ENCODE results near the gene ESRRA. TPM values are rescaled to one million over a fixed set of nuclear protein-coding genes. Genes with fewer than 3 reads are reported as not detected.

Gene ESRRA
- total and polyA plus RNA-seq, 9 donors, result 2.3 to 17.4 (median 11.9) TPM

GRCh38 chr11:64284962-64285884 is 20.1 kb upstream of the ESRRA start, which contains the start of gene GPR137:
Gene GPR137 (plus strand): TSS chr11:64285848. CDS start chr11:64286525, 677 bp downstream.
- H3K4me3 ChIP-seq, result peak within 1 kb of the TSS; percentile 82
- WGBS, 3 donors, result 0 to 1% (median 0%) methylated on average over 65 to 102 of the region's 102 CpGs
- H3K4me1 ChIP-seq (ENCODE audit: insufficient read depth), result peaks cover 11% of the 10 kb centered on the region
- DNase-seq, result peak; percentile 86 to 94 (median 89)
- intact Hi-C loops (cut with DNase I), result loop anchor here in 2 of 4 donors (2.0 to 10.0 kb wide), 3 partner anchors 14 to 1780 kb away; partner anchors contain the start of gene ESRRA (in 1 of the 2)
- peak in 1 of 3 donors; percentile 16 for TF ChIP-seq CTCF (IDR thresholded peaks at IDR 0.05)
- peak; percentile 16 for TF ChIP-seq EP300 (IDR thresholded peaks at IDR 0.05)
- no peak for TF ChIP-seq POLR2A (IDR thresholded peaks at IDR 0.05)
- H3K36me3 ChIP-seq, result no peaks in the 10 kb centered on the region
- no peaks in the 10 kb centered on the region for H3K9me3 ChIP-seq
- peak within 1 kb of the TSS; percentile 83 to 96 for H3K27ac ChIP-seq
- no peaks in the 10 kb centered on the region for H3K27me3 ChIP-seq

GRCh38 chr11:64285885-64286800 is 19.2 kb upstream of the ESRRA start:
- no peak for TF ChIP-seq CTCF (IDR thresholded peaks at IDR 0.05)
- TF ChIP-seq EP300 (IDR thresholded peaks at IDR 0.05), result no peak
- TF ChIP-seq POLR2A (IDR thresholded peaks at IDR 0.05), result no peak
- Histone ChIP-seq H3K4me1 (ENCODE audit: insufficient read depth) (peaks cover 11% of the 10 kb centered on the region), H3K36me3 (no peaks in the 10 kb centered on the region), H3K27ac (peak overlapping the region; percentile 83 to 96), H3K9me3 (no peaks in the 10 kb centered on the region), H3K27me3 (no peaks in the 10 kb centered on the region), H3K4me3 (peak overlapping the region; percentile 82)
- peak in 3 of 5 donors; percentile 42 to 59 (median 55) for DNase-seq
- WGBS, 3 donors, result 23 to 30% (median 29%) methylated on average over 30 to 40 of the region's 40 CpGs
- intact Hi-C loops (cut with DNase I), result loop anchor here in 2 of 4 donors (2.0 to 10.0 kb wide), 3 partner anchors 15 to 1779 kb away; partner anchors contain the start of gene ESRRA (in 1 of the 2)

- intact Hi-C loops (cut with DNase I), result loop anchor here in 1 of 4 donors (10.0 kb wide), 1 partner anchor 1778 kb away; no protein-coding TSS in a partner anchor
- peak in 1 of 5 donors; percentile 16 for DNase-seq
- H3K27ac ChIP-seq, result no peak overlapping the region
- H3K9me3 ChIP-seq, result no peaks in the 10 kb centered on the region
- TF ChIP-seq CTCF (IDR thresholded peaks at IDR 0.05) (no peak), POLR2A (IDR thresholded peaks at IDR 0.05) (no peak), EP300 (IDR thresholded peaks at IDR 0.05) (no peak)
- peaks cover 12% of the 10 kb centered on the region for H3K4me1 ChIP-seq (ENCODE audit: insufficient read depth)
- no peaks in the 10 kb centered on the region for H3K27me3 ChIP-seq
- H3K4me3 ChIP-seq, result no peak overlapping the region
- no peaks in the 10 kb centered on the region for H3K36me3 ChIP-seq
- WGBS, 3 donors, result 76 to 88% (median 78%) methylated on average over 9 of the region's 9 CpGs
These were observed 18.5 kb upstream of the ESRRA start for GRCh38 chr11:64286801-64287159.
